K562 (cell line): ENCODE results near the gene METTL8.

Experiments used
- ESRRA ChIP-seq: fragments of 450-650 bp; IDR thresholded peaks from 2 replicates; pipeline ENCODE4 v1.6.1; 2014; ENCODE audit warnings: low read depth, mild to moderate bottlenecking, moderate library complexity, borderline replicate concordance
- ETV6 ChIP-seq, 3 experiments: fragments of 150-350 bp in 1 of 3; sonication (generic) in 1 of 3; formaldehyde crosslinking in 1 of 3; IDR thresholded peaks; 2 replicates each; pipeline versions ENCODE4 v1.6.1 to v1.8.0; 2014 to 2022; ENCODE audit warnings: borderline replicate concordance in 2 of 3, low read depth in 2 of 3, antibody characterized with exemption in 1 of 3, low read length in 1 of 3, mild to moderate bottlenecking in 1 of 3, missing genetic modification reagents in 1 of 3
- MTA3 ChIP-seq: fragments of 450-650 bp; formaldehyde crosslinking; IDR thresholded peaks from 2 replicates; pipeline ENCODE4 v1.6.1; 2017; ENCODE audit warnings: mild to moderate bottlenecking, borderline replicate concordance
- POLR2A ChIP-seq: fragments of 450-650 bp; conservative IDR thresholded peaks from 2 replicates; pipeline ENCODE4 v1.6.1; 2016
- ZZZ3 ChIP-seq: fragments of 450-650 bp; IDR thresholded peaks from 2 replicates; pipeline ENCODE4 v1.6.1; 2016; ENCODE audit warnings: antibody characterized with exemption, mild to moderate bottlenecking, moderate library complexity
- TF ChIP-seq, protein P1 (sequence below), 3 experiments: IDR thresholded peaks in 2 of 3; conservative IDR thresholded peaks in 1 of 3; 2 replicates each; pipeline ENCODE4 v1.5.1; 2011 to 2012; ENCODE audit warnings: low read length in 3 of 3, mild to moderate bottlenecking in 3 of 3, control low read depth in 2 of 3, improper control_type of control experiment in 1 of 3, inconsistent platforms in 1 of 3, low read depth in 1 of 3, mixed read lengths in 1 of 3, moderate library complexity in 1 of 3; ENCODE audit not compliant: insufficient read depth in 2 of 3
- TF ChIP-seq, protein P2 (sequence below): sonication (generic); formaldehyde crosslinking; IDR thresholded peaks from 2 replicates; pipeline ENCODE4 v1.8.1; 2023; ENCODE audit warnings: mild to moderate bottlenecking, missing genetic modification reagents, moderate library complexity

DNA sequence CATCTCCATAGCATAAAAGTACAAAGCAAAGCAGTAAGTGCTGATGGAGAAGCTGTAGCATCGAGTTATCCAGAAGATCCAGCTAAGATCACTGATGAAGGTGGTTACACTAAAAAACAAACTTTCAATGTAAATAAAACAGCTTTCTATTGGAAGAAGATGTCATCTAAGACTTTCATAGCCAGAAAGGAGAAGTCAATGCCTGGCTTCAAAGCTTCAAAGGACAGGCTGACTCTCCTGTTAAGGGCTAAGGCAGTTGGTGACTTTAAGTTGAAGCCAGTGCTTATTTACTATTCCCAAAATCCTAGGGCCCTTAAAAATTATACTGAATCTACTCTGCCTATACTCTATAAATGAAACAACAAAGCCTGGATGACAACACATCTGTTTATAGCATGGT lies 44.0 kb downstream of the METTL8 start:
- TF ChIP-seq MTA3: no peak
- TF ChIP-seq, protein P1, sequence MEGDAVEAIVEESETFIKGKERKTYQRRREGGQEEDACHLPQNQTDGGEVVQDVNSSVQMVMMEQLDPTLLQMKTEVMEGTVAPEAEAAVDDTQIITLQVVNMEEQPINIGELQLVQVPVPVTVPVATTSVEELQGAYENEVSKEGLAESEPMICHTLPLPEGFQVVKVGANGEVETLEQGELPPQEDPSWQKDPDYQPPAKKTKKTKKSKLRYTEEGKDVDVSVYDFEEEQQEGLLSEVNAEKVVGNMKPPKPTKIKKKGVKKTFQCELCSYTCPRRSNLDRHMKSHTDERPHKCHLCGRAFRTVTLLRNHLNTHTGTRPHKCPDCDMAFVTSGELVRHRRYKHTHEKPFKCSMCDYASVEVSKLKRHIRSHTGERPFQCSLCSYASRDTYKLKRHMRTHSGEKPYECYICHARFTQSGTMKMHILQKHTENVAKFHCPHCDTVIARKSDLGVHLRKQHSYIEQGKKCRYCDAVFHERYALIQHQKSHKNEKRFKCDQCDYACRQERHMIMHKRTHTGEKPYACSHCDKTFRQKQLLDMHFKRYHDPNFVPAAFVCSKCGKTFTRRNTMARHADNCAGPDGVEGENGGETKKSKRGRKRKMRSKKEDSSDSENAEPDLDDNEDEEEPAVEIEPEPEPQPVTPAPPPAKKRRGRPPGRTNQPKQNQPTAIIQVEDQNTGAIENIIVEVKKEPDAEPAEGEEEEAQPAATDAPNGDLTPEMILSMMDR (IDR thresholded peaks at IDR 0.05 in 2 of 3, conservative IDR thresholded peaks at IDR 0.05 in 1 of 3; ENCODE audit: insufficient read depth in 2 of 3, low read depth in 1 of 3, low read length in 3 of 3): no peak
- TF ChIP-seq ZZZ3: no peak
- TF ChIP-seq, protein P2, sequence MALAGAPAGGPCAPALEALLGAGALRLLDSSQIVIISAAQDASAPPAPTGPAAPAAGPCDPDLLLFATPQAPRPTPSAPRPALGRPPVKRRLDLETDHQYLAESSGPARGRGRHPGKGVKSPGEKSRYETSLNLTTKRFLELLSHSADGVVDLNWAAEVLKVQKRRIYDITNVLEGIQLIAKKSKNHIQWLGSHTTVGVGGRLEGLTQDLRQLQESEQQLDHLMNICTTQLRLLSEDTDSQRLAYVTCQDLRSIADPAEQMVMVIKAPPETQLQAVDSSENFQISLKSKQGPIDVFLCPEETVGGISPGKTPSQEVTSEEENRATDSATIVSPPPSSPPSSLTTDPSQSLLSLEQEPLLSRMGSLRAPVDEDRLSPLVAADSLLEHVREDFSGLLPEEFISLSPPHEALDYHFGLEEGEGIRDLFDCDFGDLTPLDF: no peak
- no peak for TF ChIP-seq ESRRA
- TF ChIP-seq POLR2A: no peak
- TF ChIP-seq ETV6 (IDR thresholded peaks at IDR 0.05; ENCODE audit: borderline replicate concordance in 1 of 2, low read depth in 2 of 2, low read length in 1 of 2): no peak
- TF ChIP-seq ETV6 (CRISPR knock-in tag; IDR thresholded peaks at IDR 0.05; ENCODE audit: borderline replicate concordance): no peak
